GM21360 (cell line): ENCODE results near the gene SYNJ2.
A peak's percentile ranks its signal among the peaks of the same experiment; 100 is the strongest.

Source experiments
- ATAC-seq: cut with Tn5 transposase; IDR thresholded peaks from one replicate; pipeline ENCODE4 v1.9.1; 2021; ENCODE audit warnings: mild to moderate bottlenecking, moderate library complexity; ENCODE audit not compliant: unreplicated experiment

SYNJ2 gene

GRCh38 chr6:158024566-158025297 lies 43.1 kb downstream of the SYNJ2 start:
- ATAC-seq, result no peak

GRCh38 chr6:158026054-158026900 lies 44.6 kb downstream of the SYNJ2 start:
- peak; percentile 80 for ATAC-seq

- ATAC-seq, result no peak
Observed at GRCh38 chr6:158026901-158027589, 45.4 kb downstream of the SYNJ2 start.

GRCh38 chr6:158027590-158028285 lies 46.1 kb downstream of the SYNJ2 start:
- no peak for ATAC-seq

- ATAC-seq, result no peak
Observed at GRCh38 chr6:158028421-158028820, 46.8 kb downstream of the SYNJ2 start.

GRCh38 chr6:158028876-158029275 lies 47.2 kb downstream of the SYNJ2 start:
- no peak for ATAC-seq

GRCh38 chr6:158029668-158030230 lies 48.1 kb downstream of the SYNJ2 start:
- no peak for ATAC-seq

- ATAC-seq, result no peak
Observed at GRCh38 chr6:158030380-158031300, 49.0 kb downstream of the SYNJ2 start.

- no peak for ATAC-seq
Observed at GRCh38 chr6:158031381-158032353, 50.0 kb downstream of the SYNJ2 start.

GRCh38 chr6:158032354-158032733 lies 50.7 kb downstream of the SYNJ2 start:
- ATAC-seq, result no peak

- no peak for ATAC-seq
Observed at GRCh38 chr6:158033077-158033750, 51.6 kb downstream of the SYNJ2 start.

GRCh38 chr6:158033751-158034702 lies 52.4 kb downstream of the SYNJ2 start:
- no peak for ATAC-seq

- no peak for ATAC-seq
Observed at GRCh38 chr6:158036261-158036660, 54.6 kb downstream of the SYNJ2 start.

- no peak for ATAC-seq
Observed at GRCh38 chr6:158037021-158037420, 55.4 kb downstream of the SYNJ2 start.

GRCh38 chr6:158037771-158038170 lies 56.1 kb downstream of the SYNJ2 start:
- ATAC-seq, result no peak

GRCh38 chr6:158038291-158039177 lies 56.9 kb downstream of the SYNJ2 start:
- no peak for ATAC-seq
